ENCODE results near the gene CLIC6. TPM values are rescaled to one million over a fixed set of nuclear protein-coding genes. Genes with fewer than 3 reads are reported as not detected.

The CLIC6 gene
- total and polyA plus RNA-seq, 7 donors = 0.50 to 35.5 (median 7.7) TPM

GRCh38 chr21:34703571-34703970 lies 34.8 kb downstream of the CLIC6 start:
- Histone ChIP-seq H3K27me3 (ENCODE audit: insufficient read depth in 3 of 3, low read length in 2 of 3) (no peaks in the 10 kb centered on the region), H3K9me3 (no peaks in the 10 kb centered on the region), H3K4me3 (no peak overlapping the region), H3K27ac (no peak overlapping the region), H3K36me3 (ENCODE audit: insufficient read depth in 1 of 2, low read depth in 1 of 2) (no peaks in the 10 kb centered on the region), H3K4me1 (no peaks in the 10 kb centered on the region)
- no peak for ATAC-seq
- no peak for TF ChIP-seq CTCF (IDR thresholded peaks at IDR 0.05)
- WGBS, 3 donors = 84 to 92% (median 87%) methylated on average over 12 of the region's 12 CpGs
- no peak for DNase-seq
- intact Hi-C loops (cut with DNase I) = no loop called here

GRCh38 chr21:34704119-34704518 lies 35.3 kb downstream of the CLIC6 start:
- Histone ChIP-seq H3K9me3 (no peaks in the 10 kb centered on the region), H3K27ac (no peak overlapping the region), H3K27me3 (ENCODE audit: insufficient read depth in 3 of 3, low read length in 2 of 3) (no peaks in the 10 kb centered on the region), H3K36me3 (ENCODE audit: insufficient read depth in 1 of 2, low read depth in 1 of 2) (no peaks in the 10 kb centered on the region), H3K4me1 (no peaks in the 10 kb centered on the region), H3K4me3 (no peak overlapping the region)
- 63 to 78% (median 66%) methylated on average over 7 of the region's 7 CpGs for WGBS, 3 donors
- no peak for DNase-seq
- intact Hi-C loops (cut with DNase I) = no loop called here
- peak in 1 of 4 donors; percentile 24 for ATAC-seq
- TF ChIP-seq CTCF (IDR thresholded peaks at IDR 0.05) = no peak

GRCh38 chr21:34705011-34705410 lies 36.2 kb downstream of the CLIC6 start:
- no peak for TF ChIP-seq CTCF (IDR thresholded peaks at IDR 0.05)
- Histone ChIP-seq H3K27me3 (ENCODE audit: insufficient read depth in 3 of 3, low read length in 2 of 3) (peaks cover 0 to 2% (median 0%) of the 10 kb centered on the region in 3 donors), H3K9me3 (no peaks in the 10 kb centered on the region), H3K27ac (no peak overlapping the region), H3K4me1 (no peaks in the 10 kb centered on the region), H3K36me3 (ENCODE audit: insufficient read depth in 1 of 2, low read depth in 1 of 2) (peaks cover 0 to 5% of the 10 kb centered on the region in 2 donors), H3K4me3 (no peak overlapping the region)
- ATAC-seq (no peak), DNase-seq (no peak)
- 54 to 71% (median 54%) methylated on average over 9 of the region's 9 CpGs for WGBS, 3 donors
- intact Hi-C loops (cut with DNase I) = no loop called here

- H3K27ac ChIP-seq = no peak overlapping the region
- H3K4me1 ChIP-seq = no peaks in the 10 kb centered on the region
- TF ChIP-seq CTCF (IDR thresholded peaks at IDR 0.05) = no peak
- 81 to 94% (median 88%) methylated on average over 4 of the region's 4 CpGs for WGBS, 3 donors
- peaks cover 0 to 2% (median 0%) of the 10 kb centered on the region in 3 donors for H3K27me3 ChIP-seq (ENCODE audit: insufficient read depth in 3 of 3, low read length in 2 of 3)
- peaks cover 0 to 9% of the 10 kb centered on the region in 2 donors for H3K36me3 ChIP-seq (ENCODE audit: insufficient read depth in 1 of 2, low read depth in 1 of 2)
- DNase-seq = no peak
- H3K4me3 ChIP-seq = no peak overlapping the region
- no peaks in the 10 kb centered on the region for H3K9me3 ChIP-seq
- intact Hi-C loops (cut with DNase I) = no loop called here
- no peak for ATAC-seq
These were observed 37.5 kb downstream of the CLIC6 start for GRCh38 chr21:34706337-34706736.

- H3K4me3 ChIP-seq = no peak overlapping the region
- TF ChIP-seq CTCF (IDR thresholded peaks at IDR 0.05) = no peak
- H3K36me3 ChIP-seq (ENCODE audit: insufficient read depth in 1 of 2, low read depth in 1 of 2) = peaks cover 0 to 9% of the 10 kb centered on the region in 2 donors
- no peak for DNase-seq
- no peak for ATAC-seq
- no peaks in the 10 kb centered on the region for H3K9me3 ChIP-seq
- H3K27me3 ChIP-seq (ENCODE audit: insufficient read depth in 3 of 3, low read length in 2 of 3) = peaks cover 0 to 2% (median 0%) of the 10 kb centered on the region in 3 donors
- 82 to 87% (median 86%) methylated on average over 8 of the region's 8 CpGs for WGBS, 3 donors
- H3K4me1 ChIP-seq = no peaks in the 10 kb centered on the region
- intact Hi-C loops (cut with DNase I) = no loop called here
- H3K27ac ChIP-seq = no peak overlapping the region
These were observed 39.1 kb downstream of the CLIC6 start for GRCh38 chr21:34707876-34708325.

All from psoas muscle (tissue), 8 donors.